ENCODE results near the gene DAB1.

The DAB1 gene

DNA sequence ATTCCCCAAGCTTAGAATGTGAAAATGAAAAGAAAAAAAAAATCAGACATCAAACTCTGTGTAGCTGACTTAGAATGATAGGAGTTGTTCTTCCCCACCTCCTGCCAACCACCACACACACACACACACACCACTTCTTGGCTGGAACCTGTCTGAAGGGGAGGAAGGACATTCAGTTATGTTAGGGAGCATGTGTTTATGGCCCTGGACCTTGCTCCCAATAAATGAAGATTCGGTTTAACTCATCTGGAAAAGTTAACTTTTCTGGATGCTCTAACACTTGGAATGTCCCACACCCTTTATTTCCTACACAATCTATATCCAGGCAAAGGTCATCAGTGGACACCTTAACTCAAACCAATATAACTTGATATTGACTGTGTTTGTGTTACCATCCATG is 112.4 kb downstream of the DAB1 start:
- DNase-seq: no peak

DNA sequence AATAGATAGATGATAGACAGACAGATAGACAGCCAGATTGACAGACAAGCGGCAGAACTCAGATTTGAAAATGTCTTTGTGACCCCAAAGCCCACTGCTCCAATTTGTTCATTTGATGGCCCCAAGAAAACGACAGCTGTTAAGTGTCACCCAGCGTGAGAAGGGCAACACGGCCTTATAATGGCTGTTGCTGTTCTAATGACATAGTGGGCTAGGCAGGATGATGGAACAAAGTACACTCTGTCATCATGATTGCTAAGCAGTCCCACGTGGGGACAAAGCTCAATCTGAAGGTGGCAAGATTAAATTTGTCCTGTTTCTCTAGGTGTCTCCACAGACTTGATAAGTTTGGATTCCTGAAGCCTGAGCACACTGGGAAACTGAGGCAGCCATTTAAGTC is 112.9 kb downstream of the DAB1 start:
- no peak for DNase-seq

DNA sequence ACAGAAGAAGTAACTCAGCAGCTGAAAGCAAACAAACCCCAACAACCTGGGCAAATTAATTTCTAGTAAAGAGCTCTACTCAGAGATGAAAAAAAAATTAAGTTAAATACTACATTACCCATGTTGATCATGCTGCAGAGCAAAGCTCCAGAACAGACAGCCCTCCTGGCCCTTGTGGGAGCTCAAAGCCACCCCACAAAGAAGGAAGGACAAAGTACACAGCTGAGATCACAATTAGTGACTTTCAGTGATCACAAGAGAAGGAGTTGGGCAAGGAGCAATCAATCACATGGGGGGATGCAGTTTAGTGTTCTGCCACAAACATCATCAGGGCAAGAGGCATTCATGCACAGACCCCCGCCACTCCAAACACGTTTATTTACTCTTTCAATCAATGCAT is 114.2 kb downstream of the DAB1 start:
- no peak for DNase-seq

- no peak for DNase-seq
Measured at GRCh38 chr1:57307392-57308170, 116.3 kb downstream of the DAB1 start.

GRCh38 chr1:57304591-57304990 is 119.3 kb downstream of the DAB1 start:
- no peak for DNase-seq

DNA sequence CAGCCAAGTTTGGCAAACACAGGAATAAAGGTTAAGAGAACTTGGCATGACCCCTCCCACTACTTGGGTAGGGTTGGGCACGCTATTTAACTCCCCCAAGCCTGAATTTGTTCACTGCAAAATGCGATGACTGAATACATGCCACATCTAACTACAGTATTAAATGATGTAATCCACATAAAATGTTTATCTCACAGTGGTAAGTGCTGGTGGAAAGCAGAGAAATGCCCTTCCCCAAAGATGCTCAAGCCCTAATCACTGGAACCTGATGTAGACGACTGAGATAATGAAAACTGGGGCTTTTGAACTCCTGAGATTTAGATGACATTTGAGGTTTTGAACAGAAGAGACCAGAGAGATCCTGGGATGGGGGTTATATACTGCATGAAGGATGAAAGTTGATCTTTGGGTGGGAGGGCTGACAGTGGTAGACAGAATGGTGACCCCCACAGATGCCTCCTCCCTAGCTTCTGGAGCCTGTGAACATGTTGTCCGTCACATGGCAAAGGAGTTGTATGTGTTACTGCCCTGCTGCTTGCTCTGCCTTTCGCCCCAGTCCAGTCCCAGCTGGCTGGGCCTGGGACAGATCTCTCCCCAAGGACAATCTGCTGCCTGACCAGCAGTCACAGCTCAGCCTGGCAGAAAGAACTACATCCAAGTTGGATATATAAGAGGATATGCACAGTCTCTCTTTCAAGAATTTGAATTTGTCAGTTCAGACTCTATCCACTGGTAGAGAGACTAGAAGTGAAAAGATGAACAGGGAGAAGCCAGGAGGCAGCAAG is 120.9 kb downstream of the DAB1 start:
- no peak for DNase-seq

DNA sequence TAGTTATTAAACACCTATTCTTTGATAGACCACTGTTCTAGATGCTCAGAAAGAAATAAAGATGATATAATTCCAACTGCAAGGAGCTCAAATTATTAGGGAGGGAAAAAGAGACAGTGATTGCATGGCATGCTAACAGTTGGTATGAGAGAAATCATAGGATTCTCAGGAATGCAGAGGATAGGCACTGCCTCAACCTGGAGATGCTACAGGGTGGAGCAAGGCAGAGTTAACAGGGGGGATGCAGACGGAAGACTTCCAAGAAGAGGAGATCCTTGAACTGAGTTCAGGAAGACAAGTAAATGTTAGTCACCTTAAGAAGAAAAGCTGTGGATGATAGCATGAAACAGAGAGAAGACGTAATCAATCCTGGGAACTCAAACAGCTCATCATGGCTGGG is 123.7 kb downstream of the DAB1 start:
- DNase-seq: no peak

DNA sequence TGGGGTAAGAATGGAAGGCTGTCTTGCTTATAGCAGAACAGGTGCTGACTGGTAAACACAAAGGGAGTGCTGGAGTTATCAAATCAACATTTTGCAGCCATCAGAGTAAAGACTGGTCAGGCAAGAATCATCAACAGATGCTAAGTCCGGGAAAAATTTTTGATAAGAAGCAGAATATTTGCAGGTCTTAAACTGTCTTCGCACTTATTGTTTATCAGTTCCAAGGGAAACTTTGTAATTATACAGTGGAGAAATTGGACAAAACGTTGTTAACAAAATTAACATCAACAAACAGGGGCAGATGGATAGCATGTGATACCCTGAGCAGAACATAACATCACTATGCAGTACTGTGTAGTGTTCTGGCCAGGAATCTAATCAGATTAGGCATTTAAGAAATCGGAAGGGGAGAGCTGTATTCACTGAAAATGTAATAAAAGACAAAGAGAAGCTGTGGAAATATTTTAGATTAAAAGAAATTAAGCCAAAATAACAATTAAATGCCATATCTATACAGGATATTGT is 127.1 kb downstream of the DAB1 start:
- no peak for DNase-seq

DNA sequence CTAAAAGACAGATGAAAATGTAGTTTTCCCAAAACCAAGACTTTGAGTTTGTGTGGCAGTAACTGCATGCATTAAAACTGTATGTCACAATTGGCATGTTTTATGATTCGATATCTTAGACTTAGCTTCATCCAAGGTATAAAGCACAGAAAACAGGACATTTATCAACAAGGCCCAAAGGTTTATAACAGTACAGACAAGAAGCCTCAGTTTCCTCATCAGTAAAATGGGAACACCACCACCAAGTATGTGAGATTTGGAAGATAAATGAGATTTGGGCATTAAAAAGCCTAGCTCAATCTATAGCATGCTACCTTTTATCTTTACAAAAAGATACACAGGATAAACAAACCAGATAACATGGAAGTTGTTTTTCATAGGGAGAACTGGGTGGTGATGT is 128.5 kb downstream of the DAB1 start:
- no peak for DNase-seq

- DNase-seq: no peak
Measured at GRCh38 chr1:57294177-57294576, 129.7 kb downstream of the DAB1 start.

DNA sequence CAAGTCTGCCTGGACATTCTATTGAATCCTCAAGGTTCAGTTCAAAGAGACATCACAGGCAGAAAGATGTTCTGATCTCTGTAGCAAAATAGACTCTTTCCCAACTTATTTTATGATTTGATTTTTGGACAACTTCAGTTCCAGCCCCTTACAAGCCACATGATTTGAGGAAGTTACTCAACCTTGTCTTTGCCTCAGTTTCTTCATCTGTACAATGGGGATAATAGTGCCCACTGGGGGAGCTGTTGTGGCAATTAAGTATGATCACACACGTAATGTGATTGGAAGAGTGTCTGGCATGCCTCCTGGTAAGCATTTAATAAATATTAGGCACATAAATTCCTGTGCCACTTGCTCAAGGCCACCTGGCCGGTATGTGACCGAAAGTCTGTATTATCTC is 130.6 kb downstream of the DAB1 start:
- DNase-seq: no peak

GRCh38 chr1:57289781-57290180 is 134.1 kb downstream of the DAB1 start:
- no peak for DNase-seq

- DNase-seq: no peak
Measured at GRCh38 chr1:57285992-57286391, 137.9 kb downstream of the DAB1 start.

DNA sequence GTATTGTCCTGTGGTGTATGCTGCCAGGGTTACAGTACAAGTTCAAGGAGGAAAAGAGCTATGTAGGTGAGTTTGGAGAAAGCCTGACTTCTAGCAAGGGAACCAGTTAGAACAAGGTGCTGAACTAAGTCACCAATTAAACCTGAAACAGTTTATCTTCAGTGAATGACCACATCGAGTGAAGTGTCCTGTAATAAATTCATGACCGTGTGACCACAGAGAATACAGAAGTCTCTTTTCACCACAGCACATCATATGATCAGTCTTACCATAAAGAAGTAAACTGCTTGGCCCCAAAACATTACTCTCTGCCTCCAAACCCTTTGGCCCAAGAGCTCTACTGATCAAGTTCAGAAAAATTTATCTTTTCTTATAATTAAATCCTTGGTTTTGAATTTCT is 141.4 kb downstream of the DAB1 start:
- DNase-seq: no peak

DNA sequence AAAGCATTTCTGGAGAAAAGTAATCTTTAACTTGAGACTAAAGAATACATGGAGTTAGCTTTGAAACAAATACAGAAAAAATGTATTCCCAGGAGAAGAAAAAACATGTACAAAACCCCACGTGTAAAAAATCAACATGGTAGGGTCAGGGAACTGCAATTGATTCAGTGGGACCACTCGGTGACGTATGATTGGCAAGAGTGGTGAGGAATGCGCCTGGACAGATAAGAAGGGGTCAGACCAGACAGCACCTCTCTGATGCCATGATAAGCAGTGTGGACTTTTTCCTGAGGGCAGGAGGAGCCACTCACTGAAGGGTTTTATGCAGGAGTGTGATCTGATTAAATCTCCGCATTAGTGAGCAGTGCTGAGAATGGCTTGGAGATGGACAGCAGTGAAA is 142.5 kb downstream of the DAB1 start:
- DNase-seq: no peak

GRCh38 chr1:57279909-57280666 is 143.8 kb downstream of the DAB1 start:
- no peak for DNase-seq

DNA sequence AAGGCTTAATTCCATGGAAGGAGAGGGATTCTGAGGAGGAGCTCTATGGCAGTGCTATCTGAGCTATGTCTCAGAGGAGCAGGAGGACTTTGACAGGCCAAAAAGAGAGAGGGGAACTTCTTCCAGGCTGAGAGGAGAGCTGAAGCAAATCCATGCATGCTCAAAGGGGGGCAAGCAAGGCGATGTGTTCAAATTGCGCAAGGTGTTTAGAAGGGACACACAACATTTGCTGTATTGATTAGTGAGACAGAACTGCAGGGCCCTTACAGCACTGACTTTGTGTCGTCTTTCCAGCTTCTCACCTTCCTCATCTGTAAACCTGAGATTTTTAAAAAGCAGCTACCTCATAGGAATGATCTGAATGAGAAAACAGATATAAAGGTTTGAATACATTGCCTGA is 145.3 kb downstream of the DAB1 start:
- no peak for DNase-seq

GRCh38 chr1:57277681-57278080 is 146.2 kb downstream of the DAB1 start:
- DNase-seq: no peak

- DNase-seq: no peak
Measured at GRCh38 chr1:57276918-57277317, 146.9 kb downstream of the DAB1 start.

GRCh38 chr1:57272601-57273000 is 151.3 kb downstream of the DAB1 start:
- DNase-seq: no peak

- no peak for DNase-seq
Measured at GRCh38 chr1:57272150-57272549, 151.7 kb downstream of the DAB1 start.

DNA sequence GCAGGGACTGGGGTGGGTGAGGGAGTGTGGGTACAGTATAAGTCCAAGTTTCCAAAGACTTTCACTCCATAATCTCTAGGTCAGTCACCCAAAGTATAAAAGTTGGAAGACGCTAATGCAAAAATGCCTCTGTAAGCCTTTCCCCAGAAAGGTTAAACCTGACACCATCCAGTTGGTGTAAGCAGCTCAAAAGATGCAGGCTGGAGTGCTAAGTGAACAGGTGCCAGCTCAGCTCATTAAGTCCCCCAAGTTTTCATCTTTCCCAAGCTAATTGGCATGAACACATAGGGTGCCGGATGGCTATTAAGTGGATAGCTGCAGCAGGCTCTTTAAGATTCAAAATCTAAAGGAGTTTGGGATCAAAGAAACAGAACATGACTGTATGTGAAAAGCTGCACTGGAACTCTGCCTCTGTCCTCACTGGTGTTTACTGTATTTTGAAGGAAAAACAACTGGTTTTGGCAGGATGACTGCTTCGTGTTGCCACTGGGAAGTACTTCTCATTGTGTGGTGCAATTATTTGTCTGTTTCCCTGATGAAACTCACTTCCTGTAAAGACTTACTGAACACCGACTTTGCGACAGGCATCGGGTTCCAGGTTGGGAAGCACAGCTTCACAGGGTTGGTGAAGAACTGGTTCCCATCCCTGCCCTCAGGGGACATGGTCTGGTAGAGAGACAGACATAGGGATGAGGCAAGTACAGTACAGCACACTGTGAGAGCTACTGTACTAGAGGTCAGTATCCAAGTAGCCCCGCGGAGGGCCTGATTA is 152.7 kb downstream of the DAB1 start:
- DNase-seq: no peak
